Astrocyte (in vitro differentiated cells and primary cell): ENCODE results near the gene AKNAD1.

Experiments
- EZH2 ChIP-seq: IDR thresholded peaks from 2 replicates; pipeline ENCODE4 v1.6.1; 2012; ENCODE audit warnings: mild to moderate bottlenecking, low read length, inconsistent platforms; ENCODE audit not compliant: insufficient read depth
- TF ChIP-seq, protein P1 (sequence below): IDR thresholded peaks from 2 replicates; pipeline ENCODE4 v1.5.1; 2011; ENCODE audit warnings: low read depth, mild to moderate bottlenecking, inconsistent platforms, low read length, moderate library complexity; ENCODE audit not compliant: insufficient read depth

DNA sequence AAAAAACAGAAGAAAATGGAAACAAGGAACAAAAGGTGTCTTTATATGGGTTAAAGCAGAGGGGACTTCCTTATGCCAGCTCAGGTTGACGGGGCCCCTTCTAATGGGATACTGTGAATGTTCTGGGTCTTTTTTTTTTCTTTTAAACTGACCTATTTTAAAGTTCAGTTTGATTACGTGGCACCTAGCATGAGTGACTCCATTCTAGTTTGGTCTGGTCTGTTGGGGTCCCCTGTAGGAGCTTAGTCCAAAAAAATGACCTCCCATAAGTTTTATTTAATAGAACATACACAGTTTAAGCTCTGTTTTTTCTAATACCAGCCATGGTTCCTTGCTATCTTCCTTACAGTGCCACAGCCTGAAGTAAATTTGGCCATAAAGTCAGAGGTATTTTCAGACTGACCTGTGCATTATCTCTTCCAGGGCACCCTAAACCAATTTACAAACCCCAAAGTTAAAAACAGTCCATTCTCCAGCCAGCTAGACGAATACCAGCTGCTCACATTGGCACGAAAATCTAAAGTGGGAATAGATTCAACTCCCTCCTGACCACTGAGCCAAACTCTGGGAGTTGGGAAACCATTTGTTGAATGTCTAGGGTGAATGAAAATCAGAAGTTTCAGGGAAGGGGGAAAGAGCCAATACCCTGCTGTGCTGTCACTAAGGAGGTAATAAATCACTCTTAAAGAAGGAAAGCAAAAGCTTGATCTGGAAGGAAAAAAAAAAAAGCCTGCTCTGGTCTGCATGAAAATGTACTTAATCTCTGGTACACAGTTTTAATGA lies 42.4 kb downstream of the AKNAD1 start:
- TF ChIP-seq EZH2: no peak
- TF ChIP-seq, protein P1, sequence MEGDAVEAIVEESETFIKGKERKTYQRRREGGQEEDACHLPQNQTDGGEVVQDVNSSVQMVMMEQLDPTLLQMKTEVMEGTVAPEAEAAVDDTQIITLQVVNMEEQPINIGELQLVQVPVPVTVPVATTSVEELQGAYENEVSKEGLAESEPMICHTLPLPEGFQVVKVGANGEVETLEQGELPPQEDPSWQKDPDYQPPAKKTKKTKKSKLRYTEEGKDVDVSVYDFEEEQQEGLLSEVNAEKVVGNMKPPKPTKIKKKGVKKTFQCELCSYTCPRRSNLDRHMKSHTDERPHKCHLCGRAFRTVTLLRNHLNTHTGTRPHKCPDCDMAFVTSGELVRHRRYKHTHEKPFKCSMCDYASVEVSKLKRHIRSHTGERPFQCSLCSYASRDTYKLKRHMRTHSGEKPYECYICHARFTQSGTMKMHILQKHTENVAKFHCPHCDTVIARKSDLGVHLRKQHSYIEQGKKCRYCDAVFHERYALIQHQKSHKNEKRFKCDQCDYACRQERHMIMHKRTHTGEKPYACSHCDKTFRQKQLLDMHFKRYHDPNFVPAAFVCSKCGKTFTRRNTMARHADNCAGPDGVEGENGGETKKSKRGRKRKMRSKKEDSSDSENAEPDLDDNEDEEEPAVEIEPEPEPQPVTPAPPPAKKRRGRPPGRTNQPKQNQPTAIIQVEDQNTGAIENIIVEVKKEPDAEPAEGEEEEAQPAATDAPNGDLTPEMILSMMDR: no peak
